ENCODE results near the gene ALK. TPM values are rescaled to one million over a fixed set of nuclear protein-coding genes. Genes with fewer than 3 reads are reported as not detected.

Gene ALK
- total RNA-seq, 4 donors from 2014 or later, result 0.08 to 0.40 (median 0.28) TPM

DNA sequence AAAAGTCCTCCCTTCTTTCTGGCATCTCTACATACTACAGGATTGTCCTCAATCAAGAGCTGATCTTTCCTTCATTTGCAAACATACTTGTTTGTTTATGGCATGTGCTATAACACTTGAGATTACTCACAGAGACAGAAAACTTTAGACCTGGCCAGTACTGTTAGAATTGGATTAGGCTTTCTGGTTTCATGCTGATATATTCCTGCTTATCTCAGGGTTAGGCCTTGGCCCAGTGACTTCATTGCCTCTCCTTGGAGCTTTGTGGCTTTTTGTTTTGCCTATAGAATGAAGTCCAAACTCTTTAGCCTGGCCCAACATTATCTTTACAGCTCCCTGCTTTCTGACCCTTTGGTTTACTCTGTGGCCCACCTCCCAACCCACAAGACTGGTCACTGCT is 363.3 kb downstream of the ALK start:
- H3K36me3 ChIP-seq, result no peaks in the 10 kb centered on the region
- no peak overlapping the region for H3K4me3 ChIP-seq (replicated peaks in 1 of 3)
- no peak overlapping the region for H3K27ac ChIP-seq
- H3K4me1 ChIP-seq, result no peaks in the 10 kb centered on the region
- no peak for DNase-seq
- TF ChIP-seq CTCF (IDR thresholded peaks at IDR 0.05) (no peak), POLR2A (IDR thresholded peaks at IDR 0.05) (no peak)
- H3K27me3 ChIP-seq, result no peaks in the 10 kb centered on the region
- no peaks in the 10 kb centered on the region for H3K9me3 ChIP-seq
- intact Hi-C loops (cut with DNase I), result no loop called here

DNA sequence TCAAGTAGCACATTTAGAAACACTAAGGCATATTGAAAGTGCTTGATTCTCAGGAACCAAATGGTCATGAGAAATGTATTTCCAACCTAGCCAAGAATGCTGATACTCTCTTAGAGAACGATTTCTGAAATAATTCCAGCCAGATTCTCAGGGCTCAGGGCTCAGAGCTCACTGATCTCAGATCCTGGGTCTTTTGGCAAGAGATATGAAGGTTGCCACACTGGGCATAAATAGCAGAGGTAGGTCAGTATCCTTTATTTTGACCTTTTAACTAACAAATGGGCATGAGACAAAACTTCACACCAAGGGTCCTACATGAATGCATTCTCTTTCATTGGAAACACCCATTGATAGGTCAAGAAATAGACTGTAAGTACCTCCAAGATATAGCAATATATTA is 364.1 kb downstream of the ALK start:
- no peaks in the 10 kb centered on the region for H3K4me1 ChIP-seq
- intact Hi-C loops (cut with DNase I), result no loop called here

DNA sequence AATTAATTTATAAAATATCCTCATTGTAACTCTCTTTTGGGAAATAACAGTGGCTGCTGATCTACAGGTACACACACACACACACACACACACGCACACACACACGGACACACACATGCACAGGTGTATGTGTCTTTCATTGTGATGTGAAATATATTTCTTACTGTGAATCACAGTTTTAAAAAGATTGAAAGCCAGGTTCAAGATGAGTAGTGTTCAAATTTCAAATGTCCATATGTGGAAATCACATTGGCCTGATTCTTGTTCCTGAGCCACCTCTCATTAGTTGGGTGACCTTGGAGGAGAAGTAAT is 372.4 kb downstream of the ALK start:
- TF ChIP-seq CTCF (IDR thresholded peaks at IDR 0.05) (no peak), POLR2A (IDR thresholded peaks at IDR 0.05) (no peak)
- WGBS, 2 donors, result 95 to 98% methylated on average over 2 of the region's 2 CpGs
- H3K27ac ChIP-seq, result no peak overlapping the region
- DNase-seq, result no peak
- H3K36me3 ChIP-seq, result no peaks in the 10 kb centered on the region
- no peaks in the 10 kb centered on the region for H3K9me3 ChIP-seq
- no peaks in the 10 kb centered on the region for H3K27me3 ChIP-seq
- intact Hi-C loops (cut with DNase I), result no loop called here
- no peak overlapping the region for H3K4me3 ChIP-seq (replicated peaks in 1 of 3)
- H3K4me1 ChIP-seq, result no peaks in the 10 kb centered on the region

More for the DNA sequence above, 364.1 kb downstream of the ALK start:
- Histone ChIP-seq H3K36me3 (no peaks in the 10 kb centered on the region), H3K9me3 (no peaks in the 10 kb centered on the region), H3K27ac (no peak overlapping the region), H3K4me3 (replicated peaks in 1 of 3) (no peak overlapping the region), H3K27me3 (no peaks in the 10 kb centered on the region)
- no peak for DNase-seq
- WGBS, 2 donors, result 27 to 48% methylated on average over 1 of the region's 1 CpG
- TF ChIP-seq CTCF (IDR thresholded peaks at IDR 0.05), result no peak
- no peak for TF ChIP-seq POLR2A (IDR thresholded peaks at IDR 0.05)

- Histone ChIP-seq H3K27ac (no peak overlapping the region), H3K4me3 (replicated peaks in 1 of 3) (no peak overlapping the region), H3K27me3 (no peaks in the 10 kb centered on the region), H3K36me3 (no peaks in the 10 kb centered on the region), H3K4me1 (no peaks in the 10 kb centered on the region), H3K9me3 (no peaks in the 10 kb centered on the region)
- no peak for TF ChIP-seq POLR2A (IDR thresholded peaks at IDR 0.05)
- TF ChIP-seq CTCF (IDR thresholded peaks at IDR 0.05), result no peak
- no peak for DNase-seq
- intact Hi-C loops (cut with DNase I), result no loop called here
- WGBS, 2 donors, result 83 to 100% methylated on average over 2 of the region's 2 CpGs
These were observed 376.5 kb downstream of the ALK start for GRCh38 chr2:29544917-29545316.

DNA sequence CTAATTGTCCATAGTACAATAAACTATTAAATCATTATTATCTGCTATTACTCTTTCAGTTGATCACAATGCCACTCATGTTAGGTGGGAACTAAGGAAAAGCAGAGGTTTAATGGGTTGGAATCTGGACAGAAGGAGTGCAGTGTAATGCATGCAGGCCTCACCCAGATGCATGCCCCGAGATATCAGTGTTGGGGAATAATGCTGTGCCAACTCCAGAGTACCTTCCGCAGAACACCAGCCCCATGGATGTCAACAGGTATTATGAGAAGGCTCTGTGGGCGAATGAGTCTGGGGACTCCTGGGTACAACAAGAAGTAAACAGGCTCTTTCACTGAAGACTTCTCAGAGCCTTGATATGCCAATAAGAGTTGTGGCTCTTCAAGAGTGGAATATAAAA is 377.4 kb downstream of the ALK start:
- no peaks in the 10 kb centered on the region for H3K36me3 ChIP-seq
- intact Hi-C loops (cut with DNase I), result no loop called here
- DNase-seq, result no peak
- WGBS, 2 donors, result 93 to 99% methylated on average over 3 of the region's 3 CpGs
- no peaks in the 10 kb centered on the region for H3K9me3 ChIP-seq
- H3K4me3 ChIP-seq (replicated peaks in 1 of 3), result no peak overlapping the region
- H3K27ac ChIP-seq, result no peak overlapping the region
- H3K27me3 ChIP-seq, result no peaks in the 10 kb centered on the region
- no peaks in the 10 kb centered on the region for H3K4me1 ChIP-seq
- TF ChIP-seq CTCF (IDR thresholded peaks at IDR 0.05), result no peak
- no peak for TF ChIP-seq POLR2A (IDR thresholded peaks at IDR 0.05)

Data from thyroid gland (tissue), 4 donors.